PC-3 (cell line): ENCODE measurements around the gene ENTPD7.

Experiments
- CTCF ChIP-seq: fragments of 300-600 bp; sonication (generic); conservative IDR thresholded peaks from 2 replicates; pipeline ENCODE4 v1.5.1; 2017; ENCODE audit warnings: antibody characterized with exemption, low read depth, mild to moderate bottlenecking, low read length
- EZH2 ChIP-seq: fragments of 300-600 bp; sonication (generic); IDR thresholded peaks from one replicate; pipeline ENCODE4 v1.6.1; 2017; ENCODE audit warnings: antibody characterized with exemption, mild to moderate bottlenecking, low read length; ENCODE audit not compliant: unreplicated experiment

GRCh38 chr10:99617696-99618095 is 41.6 kb upstream of the ENTPD7 start:
- no peak for TF ChIP-seq CTCF
- no peak for TF ChIP-seq EZH2
